GM23248 (cell line): ENCODE results near the gene UBXN10. TPM values are rescaled to one million over a fixed set of nuclear protein-coding genes. Genes with fewer than 3 reads are reported as not detected.

Experiments
- DNase-seq: peaks from one replicate; pipeline ENCODE4 v3.0.0-alpha.2; 2015
- H2AFZ ChIP-seq: fragments of 200-600 bp; sonication (generic); 2 replicates; pipeline ENCODE4 v1.6.1; 2016; ENCODE audit warnings: antibody characterized with exemption
- H3F3A ChIP-seq: fragments of 200-600 bp; sonication (generic); 2 replicates; pipeline ENCODE4 v1.6.1; 2016; ENCODE audit warnings: mild to moderate bottlenecking, antibody characterized with exemption, mixed run types; ENCODE audit not compliant: insufficient read depth
- H3K27ac ChIP-seq: fragments of 200-600 bp; sonication (generic); 2 replicates; pipeline ENCODE4 v1.5.1; 2016; ENCODE audit warnings: mild to moderate bottlenecking
- H3K27me3 ChIP-seq: fragments of 200-600 bp; sonication (generic); replicated peaks from 2 replicates; pipeline ENCODE4 v1.6.1; 2016; ENCODE audit warnings: mild to moderate bottlenecking; ENCODE audit not compliant: insufficient read depth
- H3K36me3 ChIP-seq: fragments of 200-600 bp; sonication (generic); 2 replicates; pipeline ENCODE4 v1.6.1; 2016; ENCODE audit warnings: low read depth, mild to moderate bottlenecking
- H3K4me1 ChIP-seq: fragments of 200-600 bp; sonication (generic); 2 replicates; pipeline ENCODE4 v1.6.1; 2016; ENCODE audit warnings: mild to moderate bottlenecking; ENCODE audit not compliant: insufficient read depth
- H3K4me2 ChIP-seq: fragments of 200-600 bp; sonication (generic); one replicate; pipeline ENCODE4 v1.6.1; 2016; ENCODE audit warnings: mild to moderate bottlenecking; ENCODE audit not compliant: unreplicated experiment
- H3K4me3 ChIP-seq: fragments of 200-600 bp; sonication (generic); 2 replicates; pipeline ENCODE4 v1.5.1; 2016; ENCODE audit warnings: mild to moderate bottlenecking
- H3K79me2 ChIP-seq: fragments of 200-600 bp; sonication (generic); 2 replicates; pipeline ENCODE4 v1.6.1; 2016; ENCODE audit warnings: mild to moderate bottlenecking; ENCODE audit not compliant: insufficient read depth
- H3K9ac ChIP-seq: fragments of 200-600 bp; sonication (generic); 2 replicates; pipeline ENCODE4 v1.6.1; 2016; ENCODE audit warnings: mild to moderate bottlenecking
- H3K9me2 ChIP-seq: fragments of 200-600 bp; sonication (generic); 2 replicates; pipeline ENCODE4 v1.6.1; 2016; ENCODE audit warnings: mixed run types, mild to moderate bottlenecking, moderate library complexity; ENCODE audit not compliant: insufficient read depth
- H3K9me3 ChIP-seq: fragments of 200-600 bp; sonication (generic); one replicate; pipeline ENCODE4 v1.6.1; 2017; ENCODE audit warnings: low read depth
- H4K20me1 ChIP-seq: fragments of 200-600 bp; sonication (generic); 2 replicates; pipeline ENCODE4 v1.6.0; 2016; ENCODE audit not compliant: insufficient read depth
- EZH2 ChIP-seq: fragments of 200-600 bp; sonication (generic); IDR thresholded peaks from 2 replicates; pipeline ENCODE4 v1.6.1; 2018; ENCODE audit warnings: antibody characterized with exemption, mild to moderate bottlenecking; ENCODE audit not compliant: insufficient read depth, poor library complexity, severe bottlenecking
- EZH2phosphoT487 ChIP-seq: fragments of 200-600 bp; sonication (generic); IDR thresholded peaks from 2 replicates; pipeline ENCODE4 v1.6.1; 2018; ENCODE audit warnings: antibody characterized with exemption, moderate library complexity, mild to moderate bottlenecking, low read depth; ENCODE audit not compliant: insufficient read depth
- WGBS, 2 experiments: methylation state at CpG; one replicate each; pipeline ENCODE4 v1.1.6; 2015 to 2017; ENCODE audit warnings: low lambda C conversion rate in 2 of 2, low coverage in 1 of 2; ENCODE audit errors: missing lambda C conversion rate in 2 of 2; 5-methylcytosine and 5-hydroxymethylcytosine counted together
- in situ Hi-C: fragments of 300-500 bp; cut with MboI; formaldehyde crosslinking; loops from 2 replicates; pipeline ENCODE4 v1.15.0; 2020
- polyA plus RNA-seq: library from polyadenylated mRNA; unstranded; fragments of >200 nt; fragmentation: Nextera tagmentation; extraction: Ambion mirVana; gene quantifications from 2 replicates; pipeline ENCODE4 v1.2.1, GENCODE V29; 2016
- total RNA-seq: library from RNA; depleted of rRNA; stranded (reverse); fragments of >200 nt; shearing (Covaris generic); gene quantifications from 2 replicates; pipeline ENCODE4 v1.2.3, GENCODE V29; 2014

The UBXN10 gene
- total and polyA plus RNA-seq, 2 experiments from 2014 or later: 0.11 TPM; not detected in 1

GRCh38 chr1:20179371-20180128 is 6.3 kb upstream of the UBXN10 start:
- no peak for DNase-seq
- no peaks in the 10 kb centered on the region for H3K9me2 ChIP-seq
- H3K27ac ChIP-seq: no peak overlapping the region
- H3K9me3 ChIP-seq: no peaks in the 10 kb centered on the region
- TF ChIP-seq EZH2phosphoT487: no peak
- no peak for TF ChIP-seq EZH2
- H3K9ac ChIP-seq: no peak overlapping the region
- H3K79me2 ChIP-seq: no peaks in the 10 kb centered on the region
- 37 to 44% methylated on average over 2 of the region's 2 CpGs for WGBS, 2 experiments
- no peak overlapping the region for H3K4me3 ChIP-seq
- no peaks in the 10 kb centered on the region for H3F3A ChIP-seq
- H4K20me1 ChIP-seq: no peaks in the 10 kb centered on the region
- no peak overlapping the region for H3K4me2 ChIP-seq
- H3K27me3 ChIP-seq: peaks cover 59% of the 10 kb centered on the region
- in situ Hi-C loops: no loop called here
- H2AFZ ChIP-seq: no peak overlapping the region
- no peaks in the 10 kb centered on the region for H3K36me3 ChIP-seq
- H3K4me1 ChIP-seq: no peaks in the 10 kb centered on the region

- no peak overlapping the region for H2AFZ ChIP-seq
- peaks cover 67% of the 10 kb centered on the region for H3K27me3 ChIP-seq
- no peak overlapping the region for H3K27ac ChIP-seq
- H3K4me3 ChIP-seq: no peak overlapping the region
- no peaks in the 10 kb centered on the region for H3K4me1 ChIP-seq
- H3K9me2 ChIP-seq: no peaks in the 10 kb centered on the region
- no peaks in the 10 kb centered on the region for H3K9me3 ChIP-seq
- no peak for DNase-seq
- no peak for TF ChIP-seq EZH2
- TF ChIP-seq EZH2phosphoT487: no peak
- WGBS, 2 experiments: 43 to 66% methylated on average over 5 to 6 of the region's 6 CpGs
- H4K20me1 ChIP-seq: no peaks in the 10 kb centered on the region
- no peak overlapping the region for H3K9ac ChIP-seq
- in situ Hi-C loops: no loop called here
- H3K36me3 ChIP-seq: no peaks in the 10 kb centered on the region
- no peaks in the 10 kb centered on the region for H3F3A ChIP-seq
- H3K79me2 ChIP-seq: no peaks in the 10 kb centered on the region
- H3K4me2 ChIP-seq: no peak overlapping the region
These were observed 5.6 kb upstream of the UBXN10 start for GRCh38 chr1:20180129-20180843.

- Histone ChIP-seq H3K4me1 (no peaks in the 10 kb centered on the region), H3K36me3 (no peaks in the 10 kb centered on the region), H3K27me3 (peaks cover 71% of the 10 kb centered on the region), H3K4me3 (no peak overlapping the region), H3K9me3 (no peaks in the 10 kb centered on the region), H3K79me2 (no peaks in the 10 kb centered on the region), H3K4me2 (no peak overlapping the region), H3F3A (no peaks in the 10 kb centered on the region), H2AFZ (no peak overlapping the region), H4K20me1 (no peaks in the 10 kb centered on the region), H3K27ac (no peak overlapping the region), H3K9me2 (no peaks in the 10 kb centered on the region), H3K9ac (no peak overlapping the region)
- whole genome bisulfite sequencing, 2 experiments: 32 to 34% methylated on average over 3 of the region's 3 CpGs
- no peak for DNase-seq
- in situ Hi-C loops: no loop called here
- TF ChIP-seq EZH2phosphoT487 (no peak), EZH2 (no peak)
These were observed 5.1 kb upstream of the UBXN10 start for GRCh38 chr1:20180844-20181207.

GRCh38 chr1:20182415-20182814 is 3.5 kb upstream of the UBXN10 start:
- H3F3A ChIP-seq: no peaks in the 10 kb centered on the region
- H3K9me3 ChIP-seq: no peaks in the 10 kb centered on the region
- H3K9ac ChIP-seq: no peak overlapping the region
- no peaks in the 10 kb centered on the region for H3K4me1 ChIP-seq
- H3K4me3 ChIP-seq: no peak overlapping the region
- H3K79me2 ChIP-seq: no peaks in the 10 kb centered on the region
- no peak overlapping the region for H3K27ac ChIP-seq
- DNase-seq: no peak
- H3K36me3 ChIP-seq: no peaks in the 10 kb centered on the region
- TF ChIP-seq EZH2: no peak
- TF ChIP-seq EZH2phosphoT487: no peak
- peaks cover 71% of the 10 kb centered on the region for H3K27me3 ChIP-seq
- no peaks in the 10 kb centered on the region for H4K20me1 ChIP-seq
- H2AFZ ChIP-seq: no peak overlapping the region
- H3K9me2 ChIP-seq: no peaks in the 10 kb centered on the region
- H3K4me2 ChIP-seq: no peak overlapping the region
- in situ Hi-C loops: no loop called here
